NCI-H1092 treated with DMSO at 0.1 percent for 48 hours (cell line): ENCODE results near the gene CCNF.

Source experiments
- DNase-seq: peaks from one replicate; lab custom pipeline; 2025; lab: John Stamatoyannopoulos, UW

CCNF gene

GRCh38 chr16:2457267-2457666 is 28.0 kb downstream of the CCNF start:
- DNase-seq = no peak

GRCh38 chr16:2457946-2458345 is 28.7 kb downstream of the CCNF start:
- no peak for DNase-seq

GRCh38 chr16:2458887-2459646 is 29.8 kb downstream of the CCNF start:
- DNase-seq = no peak

- peak; percentile 97 for DNase-seq
Measured at GRCh38 chr16:2459647-2460390, 30.6 kb downstream of the CCNF start, which contains the start of gene TEDC2. TEDC2 (plus strand) TSS chr16:2460109; CDS start chr16:2460145, 36 bp downstream.

- no peak for DNase-seq
Measured at GRCh38 chr16:2460391-2460713, 31.1 kb downstream of the CCNF start.

- DNase-seq = no peak
Measured at GRCh38 chr16:2460916-2461315, 31.7 kb downstream of the CCNF start.

- no peak for DNase-seq
Measured at GRCh38 chr16:2462031-2462866, 33.0 kb downstream of the CCNF start.

GRCh38 chr16:2464333-2464732 is 35.1 kb downstream of the CCNF start:
- no peak for DNase-seq

- no peak for DNase-seq
Measured at GRCh38 chr16:2465653-2466415, 36.6 kb downstream of the CCNF start.

- no peak for DNase-seq
Measured at GRCh38 chr16:2466667-2467527, 37.6 kb downstream of the CCNF start.

GRCh38 chr16:2467528-2468232 is 38.4 kb downstream of the CCNF start:
- peak; percentile 84 for DNase-seq

- DNase-seq = no peak
Measured at GRCh38 chr16:2468233-2468724, 39.0 kb downstream of the CCNF start.

- DNase-seq = peak; percentile 96
Measured at GRCh38 chr16:2468725-2469398, 39.6 kb downstream of the CCNF start.

GRCh38 chr16:2469399-2470233 is 40.4 kb downstream of the CCNF start:
- peak; percentile 45 for DNase-seq

GRCh38 chr16:2470234-2470601 is 41.0 kb downstream of the CCNF start:
- no peak for DNase-seq

- DNase-seq = peak; percentile 93
Measured at GRCh38 chr16:2470603-2471015, 41.4 kb downstream of the CCNF start.

GRCh38 chr16:2471016-2471652 is 41.9 kb downstream of the CCNF start, which contains the start of gene NTN3:
NTN3 (plus strand) TSS chr16:2471297; CDS start chr16:2471702, 405 bp downstream.
- peak; percentile 93 for DNase-seq
